ENCODE data around the gene IRS2. TPM values are rescaled to one million over a fixed set of nuclear protein-coding genes. Genes with fewer than 3 reads are reported as not detected.

IRS2 gene
- total and polyA plus RNA-seq, 2 of the 8 experiments (the other 6 are each of a cell fraction or from before 2014, with no cell fraction given), result 2.6 to 17.0 TPM

GRCh38 chr13:109751477-109751876 lies 34.9 kb downstream of the IRS2 start:
- Histone ChIP-seq H3K27ac (ENCODE audit: low read depth, low read length) (no peak overlapping the region), H3K36me3 (ENCODE audit: control insufficient read depth in 2 of 4, insufficient read depth in 4 of 4, low read length in 3 of 4) (peaks cover 0 to 17% (median 6%) of the 10 kb centered on the region in 4 experiments; a peak in 6 of 8 replicates), H2BK12ac (ENCODE audit: low read depth, low read length) (no peak overlapping the region), H3K79me1 (ENCODE audit: low read depth, low read length) (no peaks in the 10 kb centered on the region), H4K5ac (ENCODE audit: insufficient read length, low read depth, low read length) (no peak overlapping the region), H3K27me3 (replicated peaks in 1 of 4; ENCODE audit: control insufficient read depth in 3 of 4, extremely low read depth in 1 of 4, insufficient read depth in 3 of 4, low read length in 3 of 4) (no peaks in the 10 kb centered on the region), H2BK120ac (replicated peaks; ENCODE audit: low read depth, low read length) (no peak overlapping the region), H2BK5ac (ENCODE audit: low read depth, low read length) (no peak overlapping the region), H3K56ac (replicated peaks; ENCODE audit: insufficient read length, low read depth, low read length) (no peak overlapping the region), H3K14ac (ENCODE audit: insufficient read length) (no peak overlapping the region), H4K91ac (replicated peaks; ENCODE audit: insufficient read length, low read length) (no peak overlapping the region), H2AK5ac (ENCODE audit: low read depth, low read length) (no peak overlapping the region), H3K4me2 (ENCODE audit: insufficient read depth in 1 of 2, low read depth in 2 of 2, low read length in 2 of 2) (no peak overlapping the region), H3K4me3 (ENCODE audit: extremely low read depth in 1 of 4, insufficient read depth in 2 of 4, low read depth in 3 of 4, low read length in 4 of 4) (no peak overlapping the region), H2BK15ac (ENCODE audit: low read length) (no peak overlapping the region), H3K18ac (ENCODE audit: extremely low read depth, low read length) (no peak overlapping the region), H3K79me2 (ENCODE audit: control insufficient read depth in 1 of 2, insufficient read depth in 2 of 2, low read length in 2 of 2) (no peaks in the 10 kb centered on the region), H3K9me3 (ENCODE audit: insufficient read depth in 2 of 2, low read depth in 1 of 2, low read length in 1 of 2) (no peaks in the 10 kb centered on the region), H3K9ac (replicated peaks in 1 of 4; ENCODE audit: extremely low read depth in 1 of 4, low read depth in 3 of 4, low read length in 3 of 4) (no peak overlapping the region), H4K8ac (ENCODE audit: extremely low read depth, insufficient read depth, low read length) (no peak overlapping the region), H2AFZ (ENCODE audit: low read length) (no peak overlapping the region), H3K23ac (ENCODE audit: insufficient read length) (no peak overlapping the region), H2BK20ac (ENCODE audit: low read length) (no peak overlapping the region), H3K4me1 (replicated peaks in 1 of 4; ENCODE audit: control insufficient read depth in 3 of 4, insufficient read depth in 4 of 4, low read length in 3 of 4) (no peaks in the 10 kb centered on the region), H4K20me1 (replicated peaks in 1 of 2; ENCODE audit: control insufficient read depth in 1 of 2, insufficient read depth in 2 of 2, low read length in 2 of 2) (no peaks in the 10 kb centered on the region), H3K23me2 (ENCODE audit: low read depth, low read length) (no peaks in the 10 kb centered on the region; the same call in 1 of the 2 replicates), H3K4ac (replicated peaks; ENCODE audit: insufficient read length, low read depth, low read length) (no peak overlapping the region)
- CTCF ChIA-PET (ENCODE audit: partially characterized antibody), result interaction anchor here (1.1 to 1.6 kb wide), 4 partner anchors 9 to 365 kb away, joined by 3 to 6 read pairs (median 5); no protein-coding TSS in a partner anchor
- DNase-seq (ENCODE audit: low read depth in 1 of 2, low spot score in 2 of 2), result no peak
- POLR2A ChIA-PET (ENCODE audit: partially characterized antibody), result interaction anchor here (0.9 to 1.6 kb wide), 4 partner anchors 8 to 69 kb away, joined by 3 to 4 read pairs (median 3); no protein-coding TSS in a partner anchor
- 94% methylated on average over 4 of the region's 4 CpGs; no CpG with 5 or more reads in 1 of the 2 experiments for WGBS, 2 experiments (ENCODE audit: extremely low coverage in 1 of 2, insufficient coverage in 1 of 2, insufficient read length in 1 of 2, insufficient replicate concordance in 2 of 2, low coverage in 1 of 2, low lambda C conversion rate in 2 of 2, missing lambda C conversion rate in 1 of 2)
- FAIRE-seq, result no peak
- TF ChIP-seq SAP30 (IDR thresholded peaks at IDR 0.05; ENCODE audit: insufficient read depth, insufficient replicate concordance, low read length) (no peak), RBBP5 (IDR thresholded peaks at IDR 0.05; ENCODE audit: borderline replicate concordance, low read depth, low read length) (no peak), EGR1 (IDR thresholded peaks at IDR 0.05; ENCODE audit: borderline replicate concordance, low read depth, low read length) (no peak), BCL11A (IDR thresholded peaks at IDR 0.05; ENCODE audit: low read depth in 2 of 2, low read length in 2 of 2) (no peak), E2F6 (IDR thresholded peaks at IDR 0.05) (no peak), EZH2 (IDR thresholded peaks at IDR 0.05; ENCODE audit: low read depth, low read length, severe bottlenecking) (no peak), JUN (IDR thresholded peaks at IDR 0.05; ENCODE audit: low read depth, low read length) (no peak), MAX (IDR thresholded peaks at IDR 0.05) (no peak), RXRA (IDR thresholded peaks at IDR 0.05; ENCODE audit: insufficient read depth, low read depth, low read length) (no peak), NRF1 (IDR thresholded peaks at IDR 0.05; ENCODE audit: low read depth, low read length) (no peak), TEAD4 (IDR thresholded peaks at IDR 0.05; ENCODE audit: low read depth, low read length) (no peak), JUND (IDR thresholded peaks at IDR 0.05; ENCODE audit: low read length) (no peak), POLR2AphosphoS5 (IDR thresholded peaks at IDR 0.05; ENCODE audit: low read depth, low read length) (no peak), RFX5 (IDR thresholded peaks at IDR 0.05; ENCODE audit: borderline replicate concordance, low read depth, low read length) (no peak)

All from H1 (cell line).